OCI-LY1 (cell line): Measurements from ENCODE around the gene LYZL4.

Experiments used
- H2AFZ ChIP-seq: fragments of 200-600 bp; sonication (generic), shearing (Covaris generic); 2 replicates; pipeline ENCODE4 v1.6.0; 2014; ENCODE audit warnings: antibody characterized with exemption, mild to moderate bottlenecking, low read length
- H3F3A ChIP-seq: fragments of 200-600 bp; sonication (generic), shearing (Covaris generic); 2 replicates; pipeline ENCODE4 v1.6.0; 2014; ENCODE audit warnings: mild to moderate bottlenecking, antibody characterized with exemption, low read length, moderate library complexity; ENCODE audit not compliant: insufficient read depth
- H3K27ac ChIP-seq: fragments of 200-600 bp; sonication (generic); 2 replicates; pipeline ENCODE4 v1.5.1; 2014; ENCODE audit warnings: low read length, mixed run types, mild to moderate bottlenecking, low read depth; ENCODE audit not compliant: poor library complexity, severe bottlenecking
- H3K27me3 ChIP-seq: fragments of 200-600 bp; sonication (generic); 2 replicates; pipeline ENCODE4 v1.6.0; 2014; ENCODE audit warnings: antibody characterized with exemption, mild to moderate bottlenecking, low read length, moderate library complexity; ENCODE audit not compliant: insufficient read depth
- H3K36me3 ChIP-seq: fragments of 200-600 bp; sonication (generic); 2 replicates; pipeline ENCODE4 v1.6.1; 2014; ENCODE audit warnings: mild to moderate bottlenecking, antibody characterized with exemption, low read length, moderate library complexity, mixed read lengths; ENCODE audit not compliant: insufficient read depth
- H3K4me1 ChIP-seq: fragments of 200-600 bp; sonication (generic); 2 replicates; pipeline ENCODE4 v1.5.1; 2014; ENCODE audit warnings: mild to moderate bottlenecking, low read length, moderate library complexity; ENCODE audit not compliant: insufficient read depth, severe bottlenecking
- H3K4me2 ChIP-seq: fragments of 200-600 bp; sonication (generic), shearing (Covaris generic); 2 replicates; pipeline ENCODE4 v1.6.1; 2014; ENCODE audit warnings: low read length
- H3K4me3 ChIP-seq: fragments of 200-600 bp; sonication (generic); 2 replicates; pipeline ENCODE4 v1.5.1; 2014; ENCODE audit warnings: low read length, low read depth, mild to moderate bottlenecking, mixed read lengths; ENCODE audit not compliant: poor library complexity, severe bottlenecking
- H3K79me2 ChIP-seq: fragments of 200-600 bp; shearing (Covaris generic); 2 replicates; pipeline ENCODE4 v1.6.1; 2016; ENCODE audit warnings: mixed run types, low read length, mixed read lengths; ENCODE audit not compliant: insufficient read depth
- H3K9ac ChIP-seq: fragments of 200-600 bp; sonication (generic), shearing (Covaris generic); 2 replicates; pipeline ENCODE4 v1.6.1; 2014; ENCODE audit warnings: mild to moderate bottlenecking, low read length, mixed read lengths
- H3K9me2 ChIP-seq: fragments of 200-600 bp; sonication (generic), shearing (Covaris generic); 2 replicates; pipeline ENCODE4 v1.6.1; 2014; ENCODE audit warnings: low read depth, mild to moderate bottlenecking, low read length, mixed read lengths
- H3K9me3 ChIP-seq: fragments of 200-600 bp; shearing (Covaris generic); 2 replicates; pipeline ENCODE4 v1.6.1; 2014; ENCODE audit warnings: low read length, mixed read lengths
- H4K20me1 ChIP-seq: fragments of 200-600 bp; sonication (generic), shearing (Covaris generic); 2 replicates; pipeline ENCODE4 v1.6.0; 2016; ENCODE audit warnings: mild to moderate bottlenecking, low read length; ENCODE audit not compliant: insufficient read depth
- EZH2 ChIP-seq: fragments of 200-600 bp; sonication (generic), shearing (Covaris generic); IDR thresholded peaks from 2 replicates; pipeline ENCODE4 v1.8.0; 2017; ENCODE audit warnings: borderline replicate concordance, mixed run types, mild to moderate bottlenecking, antibody characterized with exemption, low read length, moderate library complexity, mixed read lengths
- TF ChIP-seq, protein P1 (sequence below): fragments of 200-600 bp; sonication (generic), shearing (Covaris generic); IDR thresholded peaks from 2 replicates; pipeline ENCODE4 v1.5.1; 2017; ENCODE audit warnings: mild to moderate bottlenecking, antibody characterized with exemption, low read length, moderate library complexity, mixed read lengths

Gene LYZL4

DNA sequence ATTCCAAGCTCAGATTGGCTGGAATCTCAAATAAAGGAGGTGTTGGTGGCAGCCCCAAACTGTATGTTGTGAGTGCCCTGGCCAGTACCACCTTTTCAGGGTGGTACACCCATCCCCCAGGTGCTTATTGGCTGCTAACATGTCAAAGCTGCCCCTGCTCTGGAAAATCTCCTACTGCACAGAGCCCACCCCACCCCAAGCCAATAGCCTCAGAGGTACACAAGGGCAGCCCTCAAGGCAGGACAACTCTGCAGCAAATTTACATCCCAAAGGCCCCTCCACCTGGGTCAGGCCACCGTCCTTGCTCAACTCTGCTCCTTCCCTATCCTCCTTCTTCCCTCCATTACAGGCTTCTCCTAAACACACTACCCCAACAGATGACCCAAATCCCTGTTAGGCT lies 37.1 kb upstream of the LYZL4 start:
- no peak overlapping the region for H3K9ac ChIP-seq
- TF ChIP-seq, protein P1, sequence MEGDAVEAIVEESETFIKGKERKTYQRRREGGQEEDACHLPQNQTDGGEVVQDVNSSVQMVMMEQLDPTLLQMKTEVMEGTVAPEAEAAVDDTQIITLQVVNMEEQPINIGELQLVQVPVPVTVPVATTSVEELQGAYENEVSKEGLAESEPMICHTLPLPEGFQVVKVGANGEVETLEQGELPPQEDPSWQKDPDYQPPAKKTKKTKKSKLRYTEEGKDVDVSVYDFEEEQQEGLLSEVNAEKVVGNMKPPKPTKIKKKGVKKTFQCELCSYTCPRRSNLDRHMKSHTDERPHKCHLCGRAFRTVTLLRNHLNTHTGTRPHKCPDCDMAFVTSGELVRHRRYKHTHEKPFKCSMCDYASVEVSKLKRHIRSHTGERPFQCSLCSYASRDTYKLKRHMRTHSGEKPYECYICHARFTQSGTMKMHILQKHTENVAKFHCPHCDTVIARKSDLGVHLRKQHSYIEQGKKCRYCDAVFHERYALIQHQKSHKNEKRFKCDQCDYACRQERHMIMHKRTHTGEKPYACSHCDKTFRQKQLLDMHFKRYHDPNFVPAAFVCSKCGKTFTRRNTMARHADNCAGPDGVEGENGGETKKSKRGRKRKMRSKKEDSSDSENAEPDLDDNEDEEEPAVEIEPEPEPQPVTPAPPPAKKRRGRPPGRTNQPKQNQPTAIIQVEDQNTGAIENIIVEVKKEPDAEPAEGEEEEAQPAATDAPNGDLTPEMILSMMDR, result no peak
- TF ChIP-seq EZH2, result no peak

DNA sequence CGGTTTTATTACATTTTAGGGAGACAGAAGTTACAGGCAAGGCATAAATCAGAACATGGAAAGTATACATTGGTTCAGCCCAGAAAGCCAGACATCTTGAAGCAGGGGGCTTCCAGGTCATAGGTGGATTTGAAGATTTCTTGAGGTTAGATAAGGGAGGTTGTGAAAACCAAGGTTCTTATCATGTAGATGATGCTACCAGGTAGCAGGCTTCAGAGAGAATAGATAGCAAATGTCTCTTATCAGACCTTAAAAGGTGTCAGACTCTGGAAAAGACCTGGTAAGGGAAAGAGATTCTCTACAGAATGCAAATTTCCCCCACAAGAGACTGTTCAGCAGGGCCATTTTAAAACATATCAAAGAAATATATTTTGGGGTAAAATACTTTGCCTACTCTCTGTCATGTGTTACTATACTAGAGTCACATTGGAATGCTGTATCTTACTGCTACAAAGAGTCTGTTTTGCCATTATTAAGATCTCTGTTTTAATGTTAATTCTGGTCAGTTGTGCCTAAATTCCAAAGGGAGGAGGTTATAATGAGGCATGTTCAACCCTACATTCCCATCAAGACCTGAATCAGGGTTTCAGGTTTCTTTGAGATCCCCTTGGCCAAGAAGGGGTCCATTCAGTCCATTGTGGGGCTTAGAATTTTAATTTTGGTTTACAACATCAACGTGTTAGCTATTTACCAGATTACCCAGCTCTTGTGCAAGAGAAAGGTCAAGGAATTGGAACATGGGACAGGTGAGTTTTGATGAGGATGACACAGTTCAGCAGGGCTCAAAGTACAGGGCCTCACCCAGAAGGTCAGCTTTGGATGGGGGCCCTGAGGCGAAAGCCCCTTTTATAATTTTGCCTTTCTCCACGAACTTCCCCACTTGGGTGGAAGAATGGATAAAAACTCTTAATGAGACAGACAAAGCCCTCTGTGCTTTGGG lies 36.0 kb upstream of the LYZL4 start:
- H3K4me3 ChIP-seq, result no peak overlapping the region
- no peaks in the 10 kb centered on the region for H3K36me3 ChIP-seq
- no peak overlapping the region for H3K27ac ChIP-seq
- no peaks in the 10 kb centered on the region; the same call in 1 of the 2 replicates for H3K27me3 ChIP-seq
- no peak overlapping the region for H3K4me2 ChIP-seq
- TF ChIP-seq, protein P1, result no peak
- no peaks in the 10 kb centered on the region for H3F3A ChIP-seq
- H4K20me1 ChIP-seq, result no peaks in the 10 kb centered on the region
- no peaks in the 10 kb centered on the region for H3K79me2 ChIP-seq
- no peak overlapping the region for H3K9ac ChIP-seq
- no peak overlapping the region for H2AFZ ChIP-seq
- H3K9me3 ChIP-seq, result no peaks in the 10 kb centered on the region
- no peaks in the 10 kb centered on the region for H3K4me1 ChIP-seq
- no peaks in the 10 kb centered on the region for H3K9me2 ChIP-seq

More for the DNA sequence above, 37.1 kb upstream of the LYZL4 start:
- H3K79me2 ChIP-seq, result no peaks in the 10 kb centered on the region
- no peak overlapping the region for H3K4me2 ChIP-seq
- no peaks in the 10 kb centered on the region; the same call in 1 of the 2 replicates for H3K27me3 ChIP-seq
- no peaks in the 10 kb centered on the region for H3K36me3 ChIP-seq
- H3K4me3 ChIP-seq, result no peak overlapping the region
- H3F3A ChIP-seq, result no peaks in the 10 kb centered on the region
- H3K27ac ChIP-seq, result no peak overlapping the region
- no peaks in the 10 kb centered on the region for H3K4me1 ChIP-seq
- H3K9me2 ChIP-seq, result no peaks in the 10 kb centered on the region
- no peak overlapping the region for H2AFZ ChIP-seq
- no peaks in the 10 kb centered on the region for H3K9me3 ChIP-seq
- no peaks in the 10 kb centered on the region for H4K20me1 ChIP-seq

DNA sequence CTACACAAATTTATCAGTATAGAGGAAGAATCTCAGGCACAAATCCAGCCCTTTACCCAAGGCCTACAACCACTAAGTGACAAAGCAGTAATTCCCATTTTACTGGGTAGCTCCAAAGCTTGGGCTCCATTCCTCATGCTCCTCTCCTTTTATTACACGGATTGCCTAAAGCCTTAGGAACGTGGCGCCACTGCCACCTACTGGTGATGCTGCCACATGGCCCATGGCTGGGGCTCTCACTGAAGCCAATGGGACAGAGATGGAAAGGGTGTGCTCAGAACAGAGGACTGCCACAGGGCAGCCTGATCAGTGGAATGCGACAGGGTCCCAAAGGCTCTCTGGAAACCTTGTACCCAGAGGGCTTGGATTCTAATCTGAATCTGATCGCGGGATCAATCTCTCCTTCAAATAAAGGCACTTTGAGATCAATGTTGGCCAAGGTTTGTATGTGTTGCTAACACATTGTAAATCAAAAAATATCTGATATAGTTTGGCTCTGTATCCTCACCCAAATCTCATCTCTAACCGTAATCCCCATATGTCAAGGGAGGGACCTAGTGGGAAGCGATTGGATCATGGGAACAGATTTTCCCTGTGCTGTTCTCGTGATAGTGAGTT lies 33.5 kb upstream of the LYZL4 start:
- no peaks in the 10 kb centered on the region for H3K79me2 ChIP-seq
- H3K36me3 ChIP-seq, result no peaks in the 10 kb centered on the region
- no peaks in the 10 kb centered on the region; the same call in 1 of the 2 replicates for H3K27me3 ChIP-seq
- no peaks in the 10 kb centered on the region for H3K9me3 ChIP-seq
- H3F3A ChIP-seq, result no peaks in the 10 kb centered on the region
- no peaks in the 10 kb centered on the region for H3K9me2 ChIP-seq
- H4K20me1 ChIP-seq, result no peaks in the 10 kb centered on the region
- H3K4me1 ChIP-seq, result no peaks in the 10 kb centered on the region
- no peak overlapping the region for H3K27ac ChIP-seq
- no peak overlapping the region for H2AFZ ChIP-seq
- H3K4me2 ChIP-seq, result no peak overlapping the region
- no peak overlapping the region for H3K9ac ChIP-seq
- TF ChIP-seq, protein P1, result peak; percentile 96
- no peak for TF ChIP-seq EZH2
- no peak overlapping the region for H3K4me3 ChIP-seq
